ENCODE results near the gene MRPS23.

The MRPS23 gene

DNA sequence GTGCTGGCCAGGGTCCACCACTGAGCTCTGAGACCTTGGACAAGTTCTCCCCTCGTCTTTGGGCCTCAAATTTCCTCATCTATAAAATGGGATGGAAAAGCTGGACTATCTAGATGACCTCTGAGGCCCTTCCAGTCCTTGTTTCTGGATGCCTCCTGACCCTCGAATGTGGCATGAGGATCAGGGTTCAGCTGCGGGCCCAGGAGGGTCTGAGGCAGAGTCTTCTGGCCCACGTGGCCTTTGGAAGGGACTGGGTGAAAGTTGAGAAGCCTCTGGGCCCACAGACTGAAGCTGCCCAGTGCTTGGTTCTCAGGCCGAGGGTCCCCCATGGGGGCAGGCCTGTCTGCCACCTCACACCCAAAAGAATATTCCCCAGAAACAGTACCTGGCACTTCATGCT is 16.9 kb upstream of the MRPS23 start:
- H3K9me3 ChIP-seq (ENCODE audit: insufficient read depth, low read length), result no peaks in the 10 kb centered on the region
- no peaks in the 10 kb centered on the region for H3K36me3 ChIP-seq (ENCODE audit: low read length)
- TF ChIP-seq, protein P1, sequence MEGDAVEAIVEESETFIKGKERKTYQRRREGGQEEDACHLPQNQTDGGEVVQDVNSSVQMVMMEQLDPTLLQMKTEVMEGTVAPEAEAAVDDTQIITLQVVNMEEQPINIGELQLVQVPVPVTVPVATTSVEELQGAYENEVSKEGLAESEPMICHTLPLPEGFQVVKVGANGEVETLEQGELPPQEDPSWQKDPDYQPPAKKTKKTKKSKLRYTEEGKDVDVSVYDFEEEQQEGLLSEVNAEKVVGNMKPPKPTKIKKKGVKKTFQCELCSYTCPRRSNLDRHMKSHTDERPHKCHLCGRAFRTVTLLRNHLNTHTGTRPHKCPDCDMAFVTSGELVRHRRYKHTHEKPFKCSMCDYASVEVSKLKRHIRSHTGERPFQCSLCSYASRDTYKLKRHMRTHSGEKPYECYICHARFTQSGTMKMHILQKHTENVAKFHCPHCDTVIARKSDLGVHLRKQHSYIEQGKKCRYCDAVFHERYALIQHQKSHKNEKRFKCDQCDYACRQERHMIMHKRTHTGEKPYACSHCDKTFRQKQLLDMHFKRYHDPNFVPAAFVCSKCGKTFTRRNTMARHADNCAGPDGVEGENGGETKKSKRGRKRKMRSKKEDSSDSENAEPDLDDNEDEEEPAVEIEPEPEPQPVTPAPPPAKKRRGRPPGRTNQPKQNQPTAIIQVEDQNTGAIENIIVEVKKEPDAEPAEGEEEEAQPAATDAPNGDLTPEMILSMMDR (IDR thresholded peaks at IDR 0.05; ENCODE audit: insufficient read depth, low read length, poor library complexity, severe bottlenecking), result no peak
- no peak for TF ChIP-seq EZH2phosphoT487 (conservative IDR thresholded peaks at IDR 0.05; ENCODE audit: low read length)
- H3K4me2 ChIP-seq (ENCODE audit: low read depth, low read length, poor library complexity, severe bottlenecking), result no peak overlapping the region
- H3K4me3 ChIP-seq (ENCODE audit: insufficient read depth, low read length, poor library complexity, severe bottlenecking), result no peak overlapping the region
- H4K20me1 ChIP-seq (ENCODE audit: low read depth, low read length), result no peaks in the 10 kb centered on the region
- no peaks in the 10 kb centered on the region for H3K79me2 ChIP-seq (ENCODE audit: insufficient read depth, low read length)
- no peaks in the 10 kb centered on the region for H3K9me2 ChIP-seq (replicated peaks; ENCODE audit: insufficient read depth, low read length)
- H2AFZ ChIP-seq (ENCODE audit: low read depth, low read length, severe bottlenecking), result no peak overlapping the region
- no peak overlapping the region for H3K9ac ChIP-seq (ENCODE audit: low read length)
- no peaks in the 10 kb centered on the region for H3K27me3 ChIP-seq (ENCODE audit: low read length)
- no peaks in the 10 kb centered on the region for H3F3A ChIP-seq (ENCODE audit: insufficient read depth)
- no peak overlapping the region for H3K27ac ChIP-seq (ENCODE audit: low read depth, low read length)

DNA sequence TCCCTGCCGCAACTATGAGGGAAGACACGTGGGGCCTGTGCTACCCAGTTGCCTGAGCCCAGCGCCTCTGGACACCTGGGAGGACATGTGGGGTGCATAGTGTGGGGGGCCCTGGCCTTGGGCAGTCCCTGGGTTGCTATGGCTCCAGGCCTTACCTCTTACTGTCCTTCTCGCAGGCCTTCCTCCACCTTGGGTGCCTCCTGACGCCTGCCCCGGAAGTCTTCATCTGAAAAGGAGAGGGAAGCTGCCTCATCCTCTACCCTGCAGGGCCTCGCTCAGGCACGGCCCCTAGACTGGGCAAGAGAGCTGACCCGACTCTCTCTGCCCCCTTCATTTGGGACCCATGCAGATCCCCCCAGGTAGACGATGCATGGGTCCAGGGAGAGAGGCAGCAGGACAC is 16.5 kb upstream of the MRPS23 start:
- no peak for TF ChIP-seq EZH2phosphoT487 (conservative IDR thresholded peaks at IDR 0.05; ENCODE audit: low read length)
- TF ChIP-seq, protein P1 (IDR thresholded peaks at IDR 0.05; ENCODE audit: insufficient read depth, low read length, poor library complexity, severe bottlenecking), result no peak
- Histone ChIP-seq H2AFZ (ENCODE audit: low read depth, low read length, severe bottlenecking) (no peak overlapping the region), H3K9me3 (ENCODE audit: insufficient read depth, low read length) (no peaks in the 10 kb centered on the region), H3K79me2 (ENCODE audit: insufficient read depth, low read length) (no peaks in the 10 kb centered on the region), H3K27me3 (ENCODE audit: low read length) (no peaks in the 10 kb centered on the region), H3K27ac (ENCODE audit: low read depth, low read length) (no peak overlapping the region), H3K9ac (ENCODE audit: low read length) (no peak overlapping the region), H4K20me1 (ENCODE audit: low read depth, low read length) (no peaks in the 10 kb centered on the region), H3K36me3 (ENCODE audit: low read length) (no peaks in the 10 kb centered on the region), H3K4me2 (ENCODE audit: low read depth, low read length, poor library complexity, severe bottlenecking) (no peak overlapping the region), H3F3A (ENCODE audit: insufficient read depth) (no peaks in the 10 kb centered on the region), H3K4me3 (ENCODE audit: insufficient read depth, low read length, poor library complexity, severe bottlenecking) (no peak overlapping the region), H3K9me2 (replicated peaks; ENCODE audit: insufficient read depth, low read length) (no peaks in the 10 kb centered on the region)

DNA sequence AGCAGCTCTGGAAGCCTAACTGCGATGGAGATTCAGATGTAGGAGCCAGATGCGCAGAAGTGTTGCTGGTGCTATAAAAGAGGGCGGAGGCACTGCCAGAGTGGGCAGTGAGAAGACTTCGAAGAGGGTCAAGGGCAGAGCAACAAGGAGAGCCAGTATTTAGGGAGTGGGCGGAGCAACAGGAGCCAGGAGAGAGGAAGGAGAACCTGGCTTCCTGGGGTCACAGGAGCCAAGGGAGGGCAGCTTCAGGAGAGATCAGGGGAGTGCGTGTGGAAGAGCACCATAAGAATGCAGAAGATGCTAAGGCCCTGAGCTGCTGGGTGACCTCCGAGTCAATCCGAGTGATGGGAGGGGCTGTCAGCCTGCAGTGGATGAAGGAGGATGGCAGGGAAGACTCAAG is 14.4 kb upstream of the MRPS23 start:
- no peaks in the 10 kb centered on the region for H3K27me3 ChIP-seq (ENCODE audit: low read length)
- no peaks in the 10 kb centered on the region for H3K36me3 ChIP-seq (ENCODE audit: low read length)
- no peaks in the 10 kb centered on the region for H4K20me1 ChIP-seq (ENCODE audit: low read depth, low read length)
- H3K9ac ChIP-seq (ENCODE audit: low read length), result no peak overlapping the region
- H3K4me3 ChIP-seq (ENCODE audit: insufficient read depth, low read length, poor library complexity, severe bottlenecking), result no peak overlapping the region
- H3K79me2 ChIP-seq (ENCODE audit: insufficient read depth, low read length), result no peaks in the 10 kb centered on the region
- H3K9me2 ChIP-seq (replicated peaks; ENCODE audit: insufficient read depth, low read length), result no peaks in the 10 kb centered on the region
- H3K9me3 ChIP-seq (ENCODE audit: insufficient read depth, low read length), result no peaks in the 10 kb centered on the region
- H3K4me2 ChIP-seq (ENCODE audit: low read depth, low read length, poor library complexity, severe bottlenecking), result no peak overlapping the region
- no peak overlapping the region for H3K27ac ChIP-seq (ENCODE audit: low read depth, low read length)
- no peak overlapping the region for H2AFZ ChIP-seq (ENCODE audit: low read depth, low read length, severe bottlenecking)
- no peaks in the 10 kb centered on the region for H3F3A ChIP-seq (ENCODE audit: insufficient read depth)
- TF ChIP-seq, protein P1 (IDR thresholded peaks at IDR 0.05; ENCODE audit: insufficient read depth, low read length, poor library complexity, severe bottlenecking), result no peak
- TF ChIP-seq EZH2phosphoT487 (conservative IDR thresholded peaks at IDR 0.05; ENCODE audit: low read length), result no peak

Measured in SU-DHL-6 (cell line).